ENCODE data around the gene RALB. TPM values are rescaled to one million over a fixed set of nuclear protein-coding genes. Genes with fewer than 3 reads are reported as not detected.

The RALB gene
- total and polyA plus RNA-seq, 2 of the 8 experiments (the other 6 are each of a cell fraction or from before 2014, with no cell fraction given) = 12.0 to 16.6 TPM

DNA sequence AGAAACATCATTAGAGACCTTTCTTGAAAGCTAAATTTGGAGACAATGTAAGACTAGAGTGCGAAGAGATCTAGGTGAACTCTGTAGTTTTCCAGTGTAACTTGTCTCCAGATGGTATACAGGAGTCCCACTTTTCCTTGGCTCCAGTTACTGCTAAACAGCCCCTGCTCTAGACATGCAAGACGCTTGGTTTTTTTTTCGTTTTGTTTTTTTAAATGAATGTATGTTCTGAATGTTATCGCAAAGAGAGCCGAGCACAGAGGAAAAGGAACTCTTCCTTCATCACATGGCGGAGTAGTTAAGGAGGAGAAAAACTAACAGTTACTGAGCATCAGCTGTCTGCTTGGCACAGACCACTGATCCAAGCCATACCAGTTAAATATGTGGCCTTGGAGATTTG lies 2.4 kb downstream of the RALB start:
- TF ChIP-seq TEAD4 (IDR thresholded peaks at IDR 0.05; ENCODE audit: low read depth, low read length) (no peak), CBX8 (IDR thresholded peaks at IDR 0.05; ENCODE audit: borderline replicate concordance, low read depth, low read length) (no peak), PHF8 (conservative IDR thresholded peaks at IDR 0.05; ENCODE audit: low read depth, low read length) (no peak), SIRT6 (IDR thresholded peaks at IDR 0.05; ENCODE audit: low read length) (no peak), JUND (IDR thresholded peaks at IDR 0.05; ENCODE audit: low read length) (no peak)
- Histone ChIP-seq H3K56ac (replicated peaks; ENCODE audit: insufficient read length, low read depth, low read length) (no peak overlapping the region), H2BK12ac (ENCODE audit: low read depth, low read length) (no peak overlapping the region), H3K36me3 (ENCODE audit: control insufficient read depth in 2 of 4, insufficient read depth in 4 of 4, low read length in 3 of 4) (no peaks in the 10 kb centered on the region), H3K14ac (ENCODE audit: insufficient read length) (no peak overlapping the region), H2BK20ac (ENCODE audit: low read length) (no peak overlapping the region), H2BK120ac (replicated peaks; ENCODE audit: low read depth, low read length) (no peak overlapping the region), H2AFZ (ENCODE audit: low read length) (no peak overlapping the region), H4K5ac (ENCODE audit: insufficient read length, low read depth, low read length) (no peak overlapping the region), H3K4ac (replicated peaks; ENCODE audit: insufficient read length, low read depth, low read length) (no peak overlapping the region), H3K23ac (ENCODE audit: insufficient read length) (no peak overlapping the region), H3K27ac (ENCODE audit: low read depth, low read length) (no peak overlapping the region), H3K79me2 (ENCODE audit: control insufficient read depth in 1 of 2, insufficient read depth in 2 of 2, low read length in 2 of 2) (no peaks in the 10 kb centered on the region), H3K23me2 (ENCODE audit: low read depth, low read length) (peaks cover 14% of the 10 kb centered on the region), H3K4me2 (ENCODE audit: insufficient read depth in 1 of 2, low read depth in 2 of 2, low read length in 2 of 2) (no peak overlapping the region; a peak in 1 of 4 replicates), H3K27me3 (replicated peaks in 1 of 4; ENCODE audit: control insufficient read depth in 3 of 4, extremely low read depth in 1 of 4, insufficient read depth in 3 of 4, low read length in 3 of 4) (peaks cover 8 to 43% (median 29%) of the 10 kb centered on the region in 4 experiments), H3K18ac (ENCODE audit: extremely low read depth, low read length) (no peak overlapping the region), H4K91ac (replicated peaks; ENCODE audit: insufficient read length, low read length) (no peak overlapping the region), H3K9ac (replicated peaks in 1 of 4; ENCODE audit: extremely low read depth in 1 of 4, low read depth in 3 of 4, low read length in 3 of 4) (no peak overlapping the region), H2BK5ac (ENCODE audit: low read depth, low read length) (no peak overlapping the region), H3K9me3 (ENCODE audit: insufficient read depth in 2 of 2, low read depth in 1 of 2, low read length in 1 of 2) (peaks cover 0 to 5% of the 10 kb centered on the region in 2 experiments; a peak in 1 of 4 replicates), H2BK15ac (ENCODE audit: low read length) (no peak overlapping the region), H2AK5ac (ENCODE audit: low read depth, low read length) (no peak overlapping the region), H4K20me1 (replicated peaks in 1 of 2; ENCODE audit: control insufficient read depth in 1 of 2, insufficient read depth in 2 of 2, low read length in 2 of 2) (peaks cover 0 to 5% of the 10 kb centered on the region in 2 experiments), H3K4me1 (replicated peaks in 1 of 4; ENCODE audit: control insufficient read depth in 3 of 4, insufficient read depth in 4 of 4, low read length in 3 of 4) (peaks cover 4 to 10% (median 8%) of the 10 kb centered on the region in 4 experiments), H3K4me3 (ENCODE audit: extremely low read depth in 1 of 4, insufficient read depth in 2 of 4, low read depth in 3 of 4, low read length in 4 of 4) (no peak overlapping the region), H3K79me1 (ENCODE audit: low read depth, low read length) (no peaks in the 10 kb centered on the region), H4K8ac (ENCODE audit: extremely low read depth, insufficient read depth, low read length) (no peak overlapping the region)
- DNase-seq (ENCODE audit: low read depth in 1 of 2, low spot score in 2 of 2) = no peak
- ChIA-PET POLR2A (ENCODE audit: partially characterized antibody) (no interaction called here), CTCF (ENCODE audit: partially characterized antibody) (interaction anchor here (0.8 to 1.8 kb wide), 5 partner anchors 22 to 125 kb away, joined by 3 to 7 read pairs (median 3); no protein-coding TSS in a partner anchor)
- FAIRE-seq = no peak
- WGBS, 2 experiments (ENCODE audit: extremely low coverage in 1 of 2, insufficient coverage in 1 of 2, insufficient read length in 1 of 2, insufficient replicate concordance in 2 of 2, low coverage in 1 of 2, low lambda C conversion rate in 2 of 2, missing lambda C conversion rate in 1 of 2) = 97% methylated on average over 6 of the region's 6 CpGs; no CpG with 5 or more reads in 1 of the 2 experiments
